Endometrial microvascular endothelial cells (primary cell): ENCODE measurements around the gene POTEG. TPM values are rescaled to one million over a fixed set of nuclear protein-coding genes. Genes with fewer than 3 reads are reported as not detected.
"Not testable (repeated sequence)": the region's sequence is repeated elsewhere in the genome, so short reads cannot be mapped to it uniquely, and the experiment has no call there.

Source experiments
- in situ Hi-C: cut with HindIII; loops from 2 replicates; pipeline ENCODE4 v1.10.0; 2017; ENCODE audit warnings: low sequenced_read_pairs, low pct_unique_long_range_greater_than_20kb; ENCODE audit errors: inconsistent ontology term
- total RNA-seq: library from RNA; depleted of rRNA; stranded (reverse); fragments of >200 nt; gene quantifications from one replicate; pipeline ENCODE4 v1.2.3, GENCODE V29; 2015; ENCODE audit errors: inconsistent ontology term

The POTEG gene
- total RNA-seq, 1 donor from 2014 or later, result not detected

- in situ Hi-C loops, result not testable (repeated sequence)
Observed at GRCh38 chr14:19383008-19383584, 51.0 kb downstream of the POTEG start.

GRCh38 chr14:19380137-19380536 is 54.0 kb downstream of the POTEG start:
- in situ Hi-C loops, result not testable (repeated sequence)

- in situ Hi-C loops, result not testable (repeated sequence)
Observed at GRCh38 chr14:19374451-19374903, 59.7 kb downstream of the POTEG start.

GRCh38 chr14:19372813-19373500 is 61.2 kb downstream of the POTEG start:
- in situ Hi-C loops, result not testable (repeated sequence)

GRCh38 chr14:19371767-19372166 is 62.4 kb downstream of the POTEG start:
- in situ Hi-C loops, result not testable (repeated sequence)

- in situ Hi-C loops, result not testable (repeated sequence)
Observed at GRCh38 chr14:19362803-19363202, 71.3 kb downstream of the POTEG start.

GRCh38 chr14:19362323-19362722 is 71.8 kb downstream of the POTEG start:
- in situ Hi-C loops, result not testable (repeated sequence)

GRCh38 chr14:19361636-19362253 is 72.4 kb downstream of the POTEG start:
- in situ Hi-C loops, result not testable (repeated sequence)

- in situ Hi-C loops, result not testable (repeated sequence)
Observed at GRCh38 chr14:19360937-19361635, 73.1 kb downstream of the POTEG start.
